ENCODE measurements around the gene PIRT. TPM values are rescaled to one million over a fixed set of nuclear protein-coding genes. Genes with fewer than 3 reads are reported as not detected.

Gene PIRT
- total RNA-seq, 1 donor from 2014 or later = not detected

GRCh38 chr17:10814075-10814474 is 23.8 kb downstream of the PIRT start:
- no peaks in the 10 kb centered on the region for H3K79me2 ChIP-seq (ENCODE audit: insufficient read depth, low read length)
- FAIRE-seq = no peak
- no peaks in the 10 kb centered on the region for H3K36me3 Mint-ChIP-seq (ENCODE audit: low read depth, unreplicated experiment)
- no peaks in the 10 kb centered on the region for H3K27me3 ChIP-seq (ENCODE audit: insufficient read depth, low read length)
- H3K4me2 ChIP-seq (ENCODE audit: low read length) = no peak overlapping the region
- H3K4me1 Mint-ChIP-seq (ENCODE audit: low read depth, unreplicated experiment) = no peaks in the 10 kb centered on the region
- no peak overlapping the region for H3K4me3 Mint-ChIP-seq (ENCODE audit: unreplicated experiment)
- H3K4me1 ChIP-seq (ENCODE audit: insufficient read depth, low read length) = no peaks in the 10 kb centered on the region
- H3K27ac Mint-ChIP-seq (ENCODE audit: unreplicated experiment) = no peak overlapping the region
- H3K9me3 ChIP-seq (ENCODE audit: insufficient read depth, low read depth, low read length) = no peaks in the 10 kb centered on the region
- no peaks in the 10 kb centered on the region for H3K36me3 ChIP-seq (ENCODE audit: insufficient read depth, low read length)
- no peak for DNase-seq (ENCODE audit: low read depth)
- no peak overlapping the region for H2AFZ ChIP-seq (ENCODE audit: low read depth, low read length)
- H3K27me3 Mint-ChIP-seq (ENCODE audit: low read depth, unreplicated experiment) = peaks cover 12% of the 10 kb centered on the region
- H3K9ac ChIP-seq (ENCODE audit: low read length) = no peak overlapping the region
- H3K27ac ChIP-seq (ENCODE audit: low read depth, low read length) = no peak overlapping the region
- no peak for TF ChIP-seq EZH2 (IDR thresholded peaks at IDR 0.05; ENCODE audit: insufficient read depth, low read length)
- TF ChIP-seq, protein P1, sequence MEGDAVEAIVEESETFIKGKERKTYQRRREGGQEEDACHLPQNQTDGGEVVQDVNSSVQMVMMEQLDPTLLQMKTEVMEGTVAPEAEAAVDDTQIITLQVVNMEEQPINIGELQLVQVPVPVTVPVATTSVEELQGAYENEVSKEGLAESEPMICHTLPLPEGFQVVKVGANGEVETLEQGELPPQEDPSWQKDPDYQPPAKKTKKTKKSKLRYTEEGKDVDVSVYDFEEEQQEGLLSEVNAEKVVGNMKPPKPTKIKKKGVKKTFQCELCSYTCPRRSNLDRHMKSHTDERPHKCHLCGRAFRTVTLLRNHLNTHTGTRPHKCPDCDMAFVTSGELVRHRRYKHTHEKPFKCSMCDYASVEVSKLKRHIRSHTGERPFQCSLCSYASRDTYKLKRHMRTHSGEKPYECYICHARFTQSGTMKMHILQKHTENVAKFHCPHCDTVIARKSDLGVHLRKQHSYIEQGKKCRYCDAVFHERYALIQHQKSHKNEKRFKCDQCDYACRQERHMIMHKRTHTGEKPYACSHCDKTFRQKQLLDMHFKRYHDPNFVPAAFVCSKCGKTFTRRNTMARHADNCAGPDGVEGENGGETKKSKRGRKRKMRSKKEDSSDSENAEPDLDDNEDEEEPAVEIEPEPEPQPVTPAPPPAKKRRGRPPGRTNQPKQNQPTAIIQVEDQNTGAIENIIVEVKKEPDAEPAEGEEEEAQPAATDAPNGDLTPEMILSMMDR (IDR thresholded peaks at IDR 0.05; ENCODE audit: insufficient read depth, low read depth, low read length) = no peak
- no peaks in the 10 kb centered on the region for H4K20me1 ChIP-seq (ENCODE audit: insufficient read depth, low read length)
- no peak overlapping the region for H3K4me3 ChIP-seq (ENCODE audit: insufficient read depth, low read depth, low read length)
- H3K9me3 Mint-ChIP-seq (ENCODE audit: unreplicated experiment) = no peaks in the 10 kb centered on the region

GRCh38 chr17:10812674-10813073 is 25.2 kb downstream of the PIRT start:
- no peak overlapping the region for H3K4me3 ChIP-seq (ENCODE audit: insufficient read depth, low read depth, low read length)
- H3K36me3 ChIP-seq (ENCODE audit: insufficient read depth, low read length) = no peaks in the 10 kb centered on the region
- no peak for TF ChIP-seq EZH2 (IDR thresholded peaks at IDR 0.05; ENCODE audit: insufficient read depth, low read length)
- TF ChIP-seq, protein P1 (IDR thresholded peaks at IDR 0.05; ENCODE audit: insufficient read depth, low read depth, low read length) = no peak
- no peak overlapping the region for H3K27ac ChIP-seq (ENCODE audit: low read depth, low read length)
- peaks cover 8% of the 10 kb centered on the region for H3K27me3 Mint-ChIP-seq (ENCODE audit: low read depth, unreplicated experiment)
- H3K4me3 Mint-ChIP-seq (ENCODE audit: unreplicated experiment) = no peak overlapping the region
- H3K9me3 Mint-ChIP-seq (ENCODE audit: unreplicated experiment) = no peaks in the 10 kb centered on the region
- no peak for DNase-seq (ENCODE audit: low read depth)
- H2AFZ ChIP-seq (ENCODE audit: low read depth, low read length) = no peak overlapping the region
- no peak overlapping the region for H3K4me2 ChIP-seq (ENCODE audit: low read length)
- no peaks in the 10 kb centered on the region for H3K79me2 ChIP-seq (ENCODE audit: insufficient read depth, low read length)
- no peaks in the 10 kb centered on the region for H3K4me1 Mint-ChIP-seq (ENCODE audit: low read depth, unreplicated experiment)
- H3K4me1 ChIP-seq (ENCODE audit: insufficient read depth, low read length) = no peaks in the 10 kb centered on the region
- H3K9me3 ChIP-seq (ENCODE audit: insufficient read depth, low read depth, low read length) = no peaks in the 10 kb centered on the region
- no peaks in the 10 kb centered on the region for H3K36me3 Mint-ChIP-seq (ENCODE audit: low read depth, unreplicated experiment)
- H3K9ac ChIP-seq (ENCODE audit: low read length) = no peak overlapping the region
- no peaks in the 10 kb centered on the region for H4K20me1 ChIP-seq (ENCODE audit: insufficient read depth, low read length)
- H3K27me3 ChIP-seq (ENCODE audit: insufficient read depth, low read length) = no peaks in the 10 kb centered on the region
- H3K27ac Mint-ChIP-seq (ENCODE audit: unreplicated experiment) = no peak overlapping the region
- FAIRE-seq = no peak

DNA sequence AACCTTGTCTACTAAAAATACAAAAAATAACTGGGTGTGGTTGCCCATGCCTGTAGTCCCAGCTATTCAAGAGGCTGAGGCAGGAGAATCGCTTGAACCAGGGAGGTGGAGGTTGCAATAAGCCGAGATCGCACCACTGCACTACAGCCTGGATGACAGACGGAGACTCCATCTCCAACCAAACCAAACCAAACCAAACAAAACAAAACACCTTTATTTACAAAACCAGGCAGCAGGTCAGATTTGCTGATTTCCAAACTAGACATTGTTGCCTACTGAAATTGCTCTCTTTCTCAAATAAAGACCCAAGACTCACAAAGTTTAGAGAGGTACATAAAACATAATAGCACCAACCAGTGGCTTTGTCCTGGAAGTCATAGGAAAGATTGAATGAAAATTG is 28.3 kb downstream of the PIRT start:
- FAIRE-seq (no peak), DNase-seq (ENCODE audit: low read depth) (no peak)
- H3K9ac ChIP-seq (ENCODE audit: low read length) = no peak overlapping the region
- Mint-ChIP-seq H3K27me3 (ENCODE audit: low read depth, unreplicated experiment) (peaks cover 8% of the 10 kb centered on the region), H3K4me3 (ENCODE audit: unreplicated experiment) (no peak overlapping the region), H3K27ac (ENCODE audit: unreplicated experiment) (no peak overlapping the region), H3K9me3 (ENCODE audit: unreplicated experiment) (no peaks in the 10 kb centered on the region), H3K4me1 (ENCODE audit: low read depth, unreplicated experiment) (no peaks in the 10 kb centered on the region), H3K36me3 (ENCODE audit: low read depth, unreplicated experiment) (no peaks in the 10 kb centered on the region)
- H4K20me1 ChIP-seq (ENCODE audit: insufficient read depth, low read length) = no peaks in the 10 kb centered on the region
- no peaks in the 10 kb centered on the region for H3K27me3 ChIP-seq (ENCODE audit: insufficient read depth, low read length)
- TF ChIP-seq, protein P1 (IDR thresholded peaks at IDR 0.05; ENCODE audit: insufficient read depth, low read depth, low read length) = no peak
- no peak for TF ChIP-seq EZH2 (IDR thresholded peaks at IDR 0.05; ENCODE audit: insufficient read depth, low read length)
- H3K4me2 ChIP-seq (ENCODE audit: low read length) = no peak overlapping the region
- H3K36me3 ChIP-seq (ENCODE audit: insufficient read depth, low read length) = no peaks in the 10 kb centered on the region
- H3K4me1 ChIP-seq (ENCODE audit: insufficient read depth, low read length) = no peaks in the 10 kb centered on the region
- H3K27ac ChIP-seq (ENCODE audit: low read depth, low read length) = no peak overlapping the region
- no peak overlapping the region for H3K4me3 ChIP-seq (ENCODE audit: insufficient read depth, low read depth, low read length)
- no peaks in the 10 kb centered on the region for H3K9me3 ChIP-seq (ENCODE audit: insufficient read depth, low read depth, low read length)
- H3K79me2 ChIP-seq (ENCODE audit: insufficient read depth, low read length) = no peaks in the 10 kb centered on the region
- no peak overlapping the region for H2AFZ ChIP-seq (ENCODE audit: low read depth, low read length)
